Measurements from ENCODE around the gene GNAQ.
"Not testable (repeated sequence)": the region's sequence is repeated elsewhere in the genome, so short reads cannot be mapped to it uniquely, and the experiment has no call there.

Gene GNAQ

DNA sequence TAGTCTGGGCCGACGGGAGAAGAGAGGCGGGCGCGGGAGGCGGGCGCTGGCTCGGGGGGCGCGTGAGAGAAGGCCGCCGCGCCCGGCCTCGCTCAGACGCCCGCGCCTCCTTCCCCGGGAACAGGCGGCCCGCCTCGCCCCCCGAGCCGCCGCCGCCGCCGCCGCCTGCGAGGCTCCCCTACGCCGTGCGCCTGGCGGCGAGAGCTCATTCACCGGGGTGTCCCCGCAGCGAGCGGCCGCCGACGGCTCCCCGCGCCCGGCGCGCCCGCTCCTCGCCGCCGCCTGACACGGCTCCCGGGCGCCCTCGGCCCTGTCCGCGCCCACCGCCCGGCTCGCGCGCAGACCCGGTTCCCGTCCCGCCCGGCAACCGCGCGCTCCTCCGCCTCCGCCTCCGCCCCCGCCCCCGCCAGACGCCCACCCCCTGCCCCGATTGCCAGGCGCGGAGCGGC lies at the start of gene GNAQ:
Gene GNAQ (minus strand): TSS at position 368 of the 449 bp plus-strand sequence. CDS start 576 bp downstream, outside the sequence.
- no peak for DNase-seq (ENCODE audit: low spot score)

DNA sequence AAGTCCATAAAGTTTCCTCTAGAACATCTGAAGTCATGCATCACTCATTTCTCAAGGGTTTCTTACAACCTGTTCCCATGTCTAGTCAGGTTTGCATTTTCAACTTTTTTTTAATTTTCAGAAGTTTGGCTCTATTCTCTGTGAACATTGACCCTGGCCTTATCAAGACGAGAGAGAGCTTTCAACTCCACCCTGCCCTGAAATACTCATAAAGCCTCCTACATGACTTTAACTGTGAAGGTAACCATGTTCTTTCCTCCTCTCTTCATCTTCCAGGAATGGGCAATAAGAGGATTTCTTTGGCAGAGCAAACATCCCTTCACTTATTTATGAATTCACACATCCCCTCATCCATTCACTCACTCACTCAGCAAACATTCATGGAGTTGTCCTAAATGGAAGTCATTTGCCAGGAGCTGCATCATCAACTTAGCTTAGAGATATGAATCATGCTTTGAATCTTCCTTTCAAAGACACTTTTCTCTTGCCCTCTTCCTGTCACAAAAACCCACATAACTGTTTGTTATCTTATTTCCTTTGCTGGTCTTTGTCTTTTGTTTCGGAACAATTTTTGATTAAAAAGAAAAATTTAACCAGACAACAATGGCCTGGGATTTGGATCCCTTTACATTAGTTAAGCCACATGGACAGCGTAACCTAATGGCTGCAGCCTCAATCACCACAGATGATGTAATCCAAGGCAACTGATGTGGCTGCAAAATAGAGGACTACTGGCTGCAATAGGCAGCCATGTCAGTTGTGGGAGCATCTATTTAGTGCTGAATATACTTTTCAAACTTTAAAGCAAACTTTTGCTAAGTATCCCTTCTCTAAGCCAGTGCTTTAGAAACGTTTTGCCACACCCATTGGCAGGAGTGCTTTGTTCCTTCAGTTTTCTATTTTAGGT lies 43.0 kb upstream of the GNAQ start:
- no peak for DNase-seq (ENCODE audit: low spot score)

DNA sequence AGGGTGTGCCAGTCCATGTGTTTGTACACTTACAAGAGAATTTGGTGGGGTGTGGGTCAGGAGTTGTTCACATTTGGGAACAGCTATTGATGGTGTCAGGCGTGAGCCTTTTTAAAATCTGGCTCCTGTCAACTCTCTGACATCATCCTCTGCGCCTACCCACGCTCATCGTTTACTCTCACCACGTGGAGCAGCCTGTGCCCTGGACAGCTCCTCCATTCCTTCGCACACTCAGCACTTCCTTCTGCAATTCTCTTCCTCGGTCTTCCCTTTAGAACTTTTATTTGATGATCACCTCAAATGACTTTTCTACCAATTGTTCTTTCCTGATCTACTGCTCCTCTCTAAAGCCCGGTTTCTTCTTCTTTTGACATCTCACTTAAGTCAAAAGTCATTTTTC lies 42.1 kb upstream of the GNAQ start:
- DNase-seq (ENCODE audit: low spot score), result no peak

DNA sequence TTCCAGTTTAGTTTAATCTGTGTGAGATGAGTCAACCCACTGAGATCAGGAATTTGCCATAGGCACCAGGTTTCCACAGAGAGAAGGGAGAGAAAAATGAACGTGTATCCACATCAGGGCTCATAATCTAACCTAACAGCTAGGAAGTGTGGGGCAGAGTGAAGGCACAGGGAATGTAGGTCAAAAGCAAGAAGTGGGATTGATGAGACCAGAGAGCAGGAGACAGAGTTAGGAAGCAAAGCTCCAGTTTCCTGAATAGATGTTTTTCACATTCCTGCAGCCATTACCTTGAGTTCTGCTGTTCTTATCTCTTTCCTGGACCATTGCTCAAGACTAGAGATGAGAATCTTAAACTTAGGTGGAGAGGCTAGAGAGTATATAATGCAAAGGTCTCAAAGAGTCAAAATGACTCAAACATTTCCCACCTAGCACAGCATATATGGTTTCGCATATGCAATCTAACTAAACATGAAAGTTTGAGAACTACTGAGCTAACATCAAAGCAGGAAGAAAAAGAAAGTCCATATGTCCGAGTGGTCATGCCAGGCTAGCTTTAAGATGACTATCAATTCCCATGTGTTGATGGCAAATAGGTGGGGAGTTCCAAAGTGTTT lies 41.1 kb upstream of the GNAQ start:
- DNase-seq (ENCODE audit: low spot score), result no peak

DNA sequence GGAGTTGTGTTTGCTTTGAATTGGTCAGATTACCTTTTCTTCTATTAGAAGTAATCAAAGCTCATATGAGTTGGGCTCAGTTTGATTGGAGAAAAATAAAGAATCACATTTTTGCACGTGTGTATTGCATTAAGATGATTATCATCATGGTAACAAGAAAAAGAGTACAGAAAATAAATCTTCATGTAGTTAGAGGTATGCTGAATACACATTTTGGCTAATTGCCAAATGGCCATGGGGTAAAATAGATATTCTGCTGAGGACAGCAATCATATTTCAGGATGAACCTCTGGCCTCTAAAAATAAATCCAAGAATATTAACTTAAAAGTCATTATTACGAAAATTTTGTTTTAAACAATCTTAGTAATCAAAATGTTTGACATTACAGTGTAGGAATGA lies 38.9 kb upstream of the GNAQ start:
- DNase-seq (ENCODE audit: low spot score), result no peak

DNA sequence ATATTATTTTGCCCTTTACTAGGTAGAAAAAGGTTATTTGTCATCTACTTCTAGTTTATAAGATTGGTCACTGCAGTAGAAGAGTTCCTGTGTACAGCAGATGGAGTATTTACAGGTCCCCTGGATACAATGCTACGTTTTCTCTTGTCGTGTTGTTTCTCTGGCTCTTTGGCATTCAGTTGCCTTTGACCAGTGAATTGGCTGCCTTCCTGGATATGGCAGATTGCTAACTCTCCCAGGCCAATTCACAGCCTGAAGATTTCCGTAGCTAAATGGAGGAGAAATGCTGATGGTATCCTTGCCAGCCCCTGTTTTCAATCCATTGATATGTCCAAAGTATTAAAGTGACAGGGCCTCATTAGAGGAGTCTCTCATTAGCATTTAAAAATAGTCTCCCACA lies 32.5 kb upstream of the GNAQ start:
- peak; percentile 91 for DNase-seq (ENCODE audit: low spot score)

GRCh38 chr9:78062710-78063109 lies 31.1 kb upstream of the GNAQ start:
- DNase-seq (ENCODE audit: low spot score), result no peak

- not testable (repeated sequence) for DNase-seq (ENCODE audit: low spot score)
Measured at GRCh38 chr9:78054218-78054617, 22.6 kb upstream of the GNAQ start.

DNA sequence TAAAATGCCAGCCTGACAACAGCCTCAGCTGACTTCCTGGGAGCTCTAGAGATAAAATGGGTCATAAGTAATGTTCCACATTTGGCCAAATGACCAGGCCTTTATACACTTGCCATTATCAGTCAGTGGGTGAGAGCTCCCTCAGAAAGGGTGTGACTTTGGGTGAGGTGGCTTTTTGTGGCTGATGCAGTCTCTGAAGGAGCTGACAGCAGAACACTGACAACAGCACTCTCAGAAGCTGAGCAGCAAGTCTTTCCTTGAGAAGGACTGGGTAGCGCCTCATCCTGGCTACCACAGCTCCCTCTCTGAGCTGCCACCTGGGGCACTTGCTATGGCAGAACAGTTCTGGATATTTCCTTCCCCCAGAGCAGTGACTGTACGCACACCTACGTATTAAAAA lies 22.0 kb upstream of the GNAQ start:
- no peak for DNase-seq (ENCODE audit: low spot score)

GRCh38 chr9:78050421-78050820 lies 18.8 kb upstream of the GNAQ start:
- no peak for DNase-seq (ENCODE audit: low spot score)

DNA sequence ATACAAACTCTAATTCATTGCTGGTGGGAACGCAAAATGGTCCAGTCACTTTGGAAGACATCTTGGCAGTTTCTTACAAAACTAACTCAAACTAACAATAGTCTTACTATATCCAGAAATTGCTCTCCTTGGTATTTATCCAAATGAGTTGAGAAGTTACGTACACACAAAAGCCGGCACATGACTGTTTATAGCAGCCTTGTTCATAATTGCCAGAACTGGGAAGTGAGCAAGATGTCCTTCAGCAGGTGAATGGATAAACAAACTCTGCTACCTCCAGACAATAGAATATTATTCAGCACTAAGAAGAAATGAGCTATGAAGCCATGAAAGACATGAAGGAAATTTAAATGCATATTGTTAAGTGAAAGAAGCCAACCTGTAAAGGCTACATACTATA lies 17.9 kb upstream of the GNAQ start:
- DNase-seq (ENCODE audit: low spot score), result no peak

- DNase-seq (ENCODE audit: low spot score), result no peak
Measured at GRCh38 chr9:78047106-78047505, 15.5 kb upstream of the GNAQ start.

GRCh38 chr9:78046112-78046511 lies 14.5 kb upstream of the GNAQ start:
- DNase-seq (ENCODE audit: low spot score), result no peak

GRCh38 chr9:78044886-78045285 lies 13.3 kb upstream of the GNAQ start:
- no peak for DNase-seq (ENCODE audit: low spot score)

GRCh38 chr9:78044189-78044588 lies 12.6 kb upstream of the GNAQ start:
- no peak for DNase-seq (ENCODE audit: low spot score)

GRCh38 chr9:78041971-78042370 lies 10.4 kb upstream of the GNAQ start:
- no peak for DNase-seq (ENCODE audit: low spot score)

DNA sequence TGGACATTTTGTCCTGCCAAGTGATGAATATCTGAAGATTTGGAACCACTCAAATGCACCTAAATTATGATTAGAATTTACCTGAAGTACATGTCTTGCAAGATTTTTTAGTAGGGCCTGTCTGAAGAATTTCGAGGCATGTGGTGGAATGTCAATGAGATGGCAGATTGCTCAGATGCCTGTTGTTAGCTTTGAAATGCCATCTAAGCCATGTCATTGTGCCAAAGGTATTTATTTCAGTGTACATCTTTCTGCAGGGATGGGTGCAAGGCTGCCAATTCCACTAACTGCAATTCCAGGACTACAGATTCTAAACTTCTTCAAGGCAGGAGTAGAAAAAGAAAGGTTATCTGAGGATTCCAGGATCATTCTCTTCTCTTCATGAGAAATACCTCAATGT lies 9.1 kb upstream of the GNAQ start:
- no peak for DNase-seq (ENCODE audit: low spot score)

- no peak for DNase-seq (ENCODE audit: low spot score)
Measured at GRCh38 chr9:78038620-78039300, 7.1 kb upstream of the GNAQ start.

DNA sequence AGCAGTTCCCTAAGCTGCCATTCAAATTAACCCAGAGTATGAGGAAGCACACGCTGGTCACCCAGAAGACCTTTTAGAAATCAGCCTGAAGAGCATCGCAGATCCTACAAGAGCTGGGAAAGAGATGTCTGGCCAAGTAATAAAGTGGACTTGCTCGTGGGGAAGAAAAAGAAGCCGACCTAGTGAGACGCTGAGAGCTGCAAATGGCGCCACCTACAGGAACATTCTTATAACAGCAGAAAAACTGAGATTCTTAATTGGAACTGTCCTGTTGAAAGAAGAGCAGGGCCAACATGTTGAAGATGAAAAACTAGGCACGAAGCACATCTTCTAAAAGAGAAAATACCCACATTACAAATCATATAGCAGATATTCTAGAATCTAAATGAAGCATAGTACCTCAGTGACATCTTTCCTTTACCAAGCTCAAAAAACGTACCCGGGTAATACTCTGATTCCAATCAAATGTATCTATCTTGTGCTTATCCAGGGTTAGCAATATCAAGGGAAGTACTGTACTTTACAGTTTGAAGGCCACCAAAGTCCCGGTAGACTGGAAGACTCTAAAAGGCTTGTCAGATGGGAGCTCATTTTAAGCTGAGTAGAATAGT lies 3.9 kb upstream of the GNAQ start:
- peak; percentile 95 for DNase-seq (ENCODE audit: low spot score)

DNA sequence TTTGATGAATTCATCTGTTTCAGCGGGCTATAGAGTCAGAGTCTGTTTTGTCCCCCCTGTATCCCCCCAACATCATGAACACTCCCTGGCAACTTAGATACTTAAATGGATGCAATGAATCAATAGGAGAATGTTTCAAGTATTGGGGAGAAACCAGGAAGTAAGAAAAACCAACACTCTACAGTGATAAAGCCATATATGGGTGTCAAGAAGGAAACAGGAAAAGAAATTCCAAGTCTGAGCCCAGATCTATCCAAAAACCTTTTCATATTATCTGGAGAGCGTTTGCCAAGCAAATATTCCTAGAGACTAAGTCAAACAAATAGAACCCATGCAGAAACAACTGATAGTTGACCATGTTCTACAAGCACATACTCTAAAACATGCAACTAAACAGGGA lies 2.3 kb upstream of the GNAQ start:
- DNase-seq (ENCODE audit: low spot score), result no peak

- DNase-seq (ENCODE audit: low spot score), result no peak
Measured at GRCh38 chr9:78032730-78033457, 1.3 kb upstream of the GNAQ start.

All from pons (tissue), 1 donor.